Rectal smooth muscle tissue (tissue), 1 donor: ENCODE results near the gene MFNG.

Source experiments
- H3K27ac ChIP-seq: one replicate; pipeline ENCODE4 v1.7.0; 2013; ENCODE audit warnings: low read depth, low read length, inconsistent platforms
- H3K27me3 ChIP-seq: one replicate; pipeline ENCODE4 v1.7.0; 2013; ENCODE audit warnings: low read length; ENCODE audit not compliant: control insufficient read depth, insufficient read depth
- H3K36me3 ChIP-seq: one replicate; pipeline ENCODE4 v1.7.0; 2013; ENCODE audit warnings: low read length; ENCODE audit not compliant: control insufficient read depth, insufficient read depth
- H3K4me1 ChIP-seq: one replicate; pipeline ENCODE4 v1.7.0; 2013; ENCODE audit warnings: low read length; ENCODE audit not compliant: control insufficient read depth, insufficient read depth
- H3K4me3 ChIP-seq: one replicate; pipeline ENCODE4 v1.7.0; 2013; ENCODE audit warnings: low read length
- H3K9ac ChIP-seq: one replicate; pipeline ENCODE4 v1.7.0; 2013; ENCODE audit warnings: low read length

The MFNG gene

DNA sequence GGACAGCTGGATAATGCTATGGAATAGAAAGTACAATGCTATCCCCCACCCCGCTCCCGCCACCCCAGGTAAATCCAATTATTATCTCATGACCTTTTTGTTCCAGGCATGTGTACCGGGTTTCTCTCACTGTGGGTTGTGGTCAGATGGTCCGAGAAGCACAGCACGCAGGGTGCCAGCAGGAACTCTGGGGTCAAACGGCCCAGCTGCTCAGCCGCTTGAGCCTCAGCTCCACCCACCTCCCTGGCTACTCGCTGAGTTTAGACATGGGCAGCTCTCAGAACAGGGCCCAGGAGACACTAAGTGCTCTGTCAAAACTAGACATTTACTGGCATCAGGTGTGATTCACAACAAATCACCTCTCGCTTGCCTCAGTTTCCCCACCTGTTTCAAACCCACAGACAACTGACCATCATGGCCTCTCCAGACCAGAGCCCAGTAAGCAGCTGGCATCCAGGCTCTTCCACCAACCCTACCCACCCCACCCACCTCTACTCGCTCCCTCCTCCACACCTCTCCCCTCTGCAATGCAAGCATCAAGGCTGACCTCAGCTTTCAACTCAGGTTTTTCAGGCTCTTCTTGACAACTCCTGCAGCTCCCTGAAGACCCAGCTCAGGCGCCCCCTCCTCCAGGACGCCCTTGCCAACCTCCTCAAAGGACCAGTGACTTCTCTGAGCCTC lies 13.0 kb upstream of the MFNG start:
- Histone ChIP-seq H3K27ac (no peak overlapping the region), H3K27me3 (peaks cover 3% of the 10 kb centered on the region), H3K4me1 (no peaks in the 10 kb centered on the region), H3K36me3 (peaks cover 7% of the 10 kb centered on the region), H3K4me3 (no peak overlapping the region), H3K9ac (no peak overlapping the region)

DNA sequence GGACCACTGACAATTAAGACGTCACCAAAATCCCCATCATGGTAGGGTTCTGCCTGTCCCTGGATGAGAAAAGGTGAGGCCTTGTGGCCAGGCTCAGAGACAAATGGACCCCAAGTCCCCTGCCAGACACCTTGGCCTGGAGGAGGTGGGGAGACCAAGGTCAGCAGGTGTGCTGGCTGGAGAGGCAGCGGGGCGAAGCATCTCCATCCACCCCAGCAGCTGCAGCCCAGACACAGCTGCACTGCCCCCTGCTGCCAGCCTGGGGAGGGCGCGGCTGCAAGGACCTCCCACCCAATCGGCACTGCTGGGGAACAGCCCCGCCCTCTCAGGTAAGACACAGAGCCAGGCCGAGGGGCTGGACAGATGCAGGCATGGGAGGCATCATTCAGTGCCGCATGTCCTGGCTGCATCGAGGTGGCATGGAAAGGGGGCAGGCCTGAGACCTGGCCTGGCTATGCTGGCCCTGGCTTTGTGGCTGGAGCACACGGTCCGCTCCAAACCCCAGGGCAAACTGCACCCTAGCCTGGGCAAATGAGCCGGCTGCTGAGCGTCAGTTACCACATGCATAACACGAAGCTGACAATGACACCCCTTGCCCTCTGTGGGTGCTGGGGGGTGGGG lies 12.2 kb upstream of the MFNG start:
- peaks cover 7% of the 10 kb centered on the region for H3K36me3 ChIP-seq
- H3K4me1 ChIP-seq = no peaks in the 10 kb centered on the region
- H3K27me3 ChIP-seq = peaks cover 5% of the 10 kb centered on the region

DNA sequence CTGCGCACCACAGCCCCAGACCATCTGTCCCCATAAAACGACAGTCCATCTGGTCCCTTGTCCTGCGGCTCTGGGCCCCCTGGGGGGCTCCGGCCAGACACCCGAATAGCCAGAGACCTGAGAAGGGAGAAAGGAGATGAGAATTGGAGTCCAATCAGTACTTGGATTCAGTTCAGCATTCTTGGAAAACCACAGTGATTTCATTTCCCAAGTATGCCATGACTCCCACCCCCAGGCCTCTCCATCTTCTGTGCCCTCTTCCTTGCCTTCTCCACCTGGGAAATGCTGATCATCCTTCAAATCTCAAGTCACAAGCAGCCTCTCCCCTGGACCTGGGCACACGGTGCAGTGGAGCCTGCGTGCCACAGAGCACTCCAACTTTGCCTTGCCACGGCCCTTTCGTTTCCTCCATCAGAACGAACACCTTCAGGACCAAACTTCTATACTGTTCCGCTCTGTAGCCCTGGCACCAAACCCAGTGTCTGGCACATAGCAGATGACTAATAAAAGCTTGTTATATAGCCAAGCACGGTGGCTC lies 10.9 kb upstream of the MFNG start:
- Histone ChIP-seq H3K36me3 (peaks cover 5% of the 10 kb centered on the region), H3K4me3 (no peak overlapping the region), H3K27me3 (peaks cover 5% of the 10 kb centered on the region), H3K27ac (no peak overlapping the region), H3K9ac (no peak overlapping the region), H3K4me1 (no peaks in the 10 kb centered on the region)

More for the DNA sequence above, 12.2 kb upstream of the MFNG start:
- Histone ChIP-seq H3K27ac (no peak overlapping the region), H3K4me3 (no peak overlapping the region), H3K9ac (no peak overlapping the region)

DNA sequence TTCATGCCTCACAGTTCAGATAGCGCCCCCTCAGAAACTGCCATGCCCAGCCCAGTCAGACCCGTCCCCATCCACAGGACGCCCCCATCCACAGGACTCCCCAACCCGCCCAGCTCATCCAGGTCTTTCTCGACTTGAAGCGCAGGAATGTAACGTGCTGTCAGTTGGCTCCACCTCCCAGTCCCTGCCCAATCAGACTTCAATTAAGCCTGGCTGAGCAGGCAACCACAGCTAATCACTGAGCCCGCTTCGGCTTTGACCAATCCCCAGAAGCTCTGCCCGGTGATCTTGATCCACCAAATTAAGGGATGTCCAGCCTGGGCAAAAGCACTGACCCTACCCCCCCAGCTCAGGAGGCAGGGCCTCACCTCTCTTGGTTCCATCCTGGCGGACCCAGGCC lies 10.5 kb upstream of the MFNG start:
- H3K27ac ChIP-seq = no peak overlapping the region
- no peak overlapping the region for H3K9ac ChIP-seq
- H3K36me3 ChIP-seq = peaks cover 5% of the 10 kb centered on the region
- peaks cover 5% of the 10 kb centered on the region for H3K27me3 ChIP-seq
- no peak overlapping the region for H3K4me3 ChIP-seq
- no peaks in the 10 kb centered on the region for H3K4me1 ChIP-seq

DNA sequence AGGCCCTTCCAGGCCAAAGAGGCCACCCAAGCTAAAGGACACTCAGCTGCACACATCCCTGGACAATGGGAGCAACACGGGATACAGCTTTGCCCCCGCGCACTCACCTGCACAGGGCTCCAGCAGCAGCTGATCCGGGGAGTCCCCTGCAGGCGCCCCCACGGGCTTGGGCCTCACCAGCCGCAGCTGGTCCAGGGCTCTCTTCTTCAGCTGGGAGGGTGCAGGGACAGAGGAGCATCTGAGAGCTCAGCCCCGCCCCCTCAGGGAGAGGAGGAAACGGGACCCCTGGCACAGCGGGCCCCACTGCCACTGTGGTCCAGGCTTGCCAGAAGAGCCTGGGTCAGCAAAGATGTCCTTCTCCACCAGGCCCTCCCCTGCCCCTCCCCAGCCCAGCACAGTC lies 7.8 kb upstream of the MFNG start:
- H3K4me1 ChIP-seq = no peaks in the 10 kb centered on the region
- H3K27ac ChIP-seq = no peak overlapping the region
- H3K9ac ChIP-seq = no peak overlapping the region
- peaks cover 5% of the 10 kb centered on the region for H3K27me3 ChIP-seq
- H3K36me3 ChIP-seq = peaks cover 5% of the 10 kb centered on the region
- no peak overlapping the region for H3K4me3 ChIP-seq

DNA sequence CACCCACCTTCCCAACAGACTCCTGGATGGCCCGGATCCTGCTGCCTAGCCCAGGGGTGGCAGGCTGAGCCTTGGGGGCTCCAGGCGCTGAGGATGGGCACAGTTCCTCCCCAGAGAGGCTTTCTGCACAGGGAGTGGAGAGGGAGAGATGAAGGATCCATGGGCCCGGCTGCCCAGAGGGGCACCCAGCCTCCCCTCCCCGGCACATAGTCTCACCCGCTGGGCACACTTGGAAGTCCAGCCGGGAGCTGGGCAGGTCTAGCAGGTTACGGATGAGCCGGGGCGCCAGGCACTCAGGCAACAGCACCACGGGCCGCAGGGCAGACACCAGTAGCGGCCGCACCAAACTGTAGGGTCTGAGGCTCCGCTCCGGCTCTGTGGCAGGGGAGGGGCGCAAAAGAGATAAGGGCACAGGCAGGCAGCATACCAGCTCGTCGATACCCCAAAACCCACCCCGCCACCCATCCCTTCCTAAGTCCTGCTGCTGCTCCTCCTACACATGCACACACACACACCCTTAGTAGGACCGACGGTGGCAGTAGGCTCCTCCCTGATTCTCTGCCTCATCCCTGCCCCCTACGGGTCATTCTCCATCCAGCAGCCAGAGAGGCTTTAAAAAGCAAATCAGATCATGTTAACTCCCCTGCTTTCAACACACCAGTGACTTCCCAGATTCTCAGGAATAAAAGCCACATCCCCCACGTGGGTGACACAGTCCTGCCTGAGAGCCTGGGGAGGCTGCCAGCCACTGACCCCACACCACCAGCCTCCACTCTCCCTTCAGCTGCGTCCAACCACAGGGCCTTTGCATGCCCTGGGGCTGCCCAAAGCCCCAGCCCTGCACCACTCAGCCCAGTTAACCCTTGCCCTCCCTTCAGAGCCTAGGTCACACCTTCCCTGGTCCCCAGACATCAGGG lies 6.5 kb upstream of the MFNG start:
- peaks cover 5% of the 10 kb centered on the region for H3K36me3 ChIP-seq
- H3K9ac ChIP-seq = no peak overlapping the region
- H3K4me1 ChIP-seq = no peaks in the 10 kb centered on the region
- H3K27me3 ChIP-seq = peaks cover 5% of the 10 kb centered on the region
- no peak overlapping the region for H3K27ac ChIP-seq
- H3K4me3 ChIP-seq = no peak overlapping the region

DNA sequence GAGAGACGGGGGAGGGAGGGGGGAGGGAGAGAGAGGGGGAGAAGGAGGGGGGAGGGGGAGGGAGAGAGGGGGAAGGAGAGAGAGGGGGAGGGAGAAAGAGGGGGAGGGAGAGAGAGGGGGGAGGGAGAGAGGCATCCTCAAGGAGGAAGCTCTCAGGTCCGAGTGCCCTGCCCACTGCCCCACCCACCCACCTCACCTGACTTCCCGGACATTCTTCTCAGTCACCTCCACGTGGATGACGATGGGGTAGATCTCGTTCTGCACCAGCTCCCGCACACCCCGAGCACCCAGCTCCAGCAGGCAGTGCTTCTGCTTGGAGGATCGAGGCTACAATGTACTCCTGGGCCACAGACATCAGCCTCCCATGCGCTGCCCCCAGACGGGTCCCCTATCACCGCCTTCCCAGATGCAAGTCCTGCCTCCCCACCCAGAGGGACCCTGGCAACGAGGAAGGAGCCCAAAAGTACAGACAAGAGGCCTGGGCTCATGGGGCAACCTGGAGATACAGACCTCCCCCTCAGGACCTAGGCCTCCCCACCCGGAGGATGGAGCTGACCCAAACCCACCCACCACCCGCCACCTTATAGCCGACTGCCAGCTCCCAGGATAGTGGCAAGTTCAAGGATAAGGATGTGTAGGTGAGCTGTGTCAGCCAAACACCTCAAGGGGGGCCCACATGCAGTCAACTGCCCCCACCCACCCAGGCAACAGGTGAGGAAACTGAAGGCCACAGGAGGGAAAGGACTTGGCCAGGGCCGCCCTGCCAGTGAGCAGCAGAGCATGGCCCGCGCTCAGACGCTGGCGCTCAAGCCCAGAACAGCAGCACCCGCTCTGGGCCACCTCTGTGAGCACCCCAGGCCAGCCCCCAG lies 5.6 kb upstream of the MFNG start:
- H3K27me3 ChIP-seq = peaks cover 3% of the 10 kb centered on the region
- peaks cover 5% of the 10 kb centered on the region for H3K36me3 ChIP-seq

DNA sequence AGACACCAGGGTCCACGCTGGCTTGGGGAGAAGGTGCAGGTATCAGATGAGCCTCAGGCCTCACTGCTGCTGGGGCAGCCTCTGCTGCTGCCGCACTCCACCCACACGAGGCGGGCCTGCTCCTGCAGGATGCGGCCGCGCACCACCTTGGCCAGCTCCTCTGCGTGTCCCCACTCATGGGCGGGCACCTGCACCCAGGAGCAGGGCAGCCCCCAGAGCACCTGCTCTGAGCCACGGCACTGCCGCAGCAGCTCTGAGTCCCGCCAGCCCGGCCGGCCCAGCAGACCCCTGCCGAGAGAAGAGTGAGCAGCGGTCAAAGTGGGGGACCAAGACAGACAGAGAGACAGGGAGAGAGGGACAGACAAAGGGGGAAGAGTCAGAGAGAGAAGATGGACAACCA lies 4.9 kb upstream of the MFNG start:
- Histone ChIP-seq H3K4me1 (no peaks in the 10 kb centered on the region), H3K27ac (no peak overlapping the region), H3K36me3 (peaks cover 1% of the 10 kb centered on the region), H3K4me3 (no peak overlapping the region), H3K9ac (no peak overlapping the region), H3K27me3 (peaks cover 2% of the 10 kb centered on the region)

More for the DNA sequence above, 5.6 kb upstream of the MFNG start:
- Histone ChIP-seq H3K27ac (no peak overlapping the region), H3K4me1 (no peaks in the 10 kb centered on the region), H3K9ac (no peak overlapping the region), H3K4me3 (no peak overlapping the region)

DNA sequence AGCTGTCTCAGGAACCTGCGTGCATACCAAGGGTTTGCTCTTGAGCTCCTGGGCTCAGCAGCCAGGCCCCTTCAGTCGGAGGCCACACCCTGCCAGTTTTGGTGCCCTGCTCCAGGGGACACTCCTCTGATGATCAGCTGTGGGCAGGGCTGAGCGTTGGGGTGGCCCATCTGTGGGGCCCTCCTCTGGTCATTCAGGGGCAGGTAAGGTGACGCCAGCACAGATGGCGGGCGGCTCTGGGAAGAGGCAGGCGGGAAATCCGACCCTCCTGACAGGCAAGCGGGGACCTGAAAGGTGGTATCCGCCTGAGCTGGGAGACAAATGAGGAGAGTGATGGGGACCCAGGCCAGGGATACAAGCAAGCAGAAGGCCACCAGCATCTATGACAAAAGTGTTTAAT lies 3.8 kb upstream of the MFNG start:
- H3K4me3 ChIP-seq = no peak overlapping the region
- H3K27me3 ChIP-seq = peaks cover 2% of the 10 kb centered on the region
- no peaks in the 10 kb centered on the region for H3K4me1 ChIP-seq
- H3K36me3 ChIP-seq = no peaks in the 10 kb centered on the region
- no peak overlapping the region for H3K27ac ChIP-seq
- no peak overlapping the region for H3K9ac ChIP-seq

DNA sequence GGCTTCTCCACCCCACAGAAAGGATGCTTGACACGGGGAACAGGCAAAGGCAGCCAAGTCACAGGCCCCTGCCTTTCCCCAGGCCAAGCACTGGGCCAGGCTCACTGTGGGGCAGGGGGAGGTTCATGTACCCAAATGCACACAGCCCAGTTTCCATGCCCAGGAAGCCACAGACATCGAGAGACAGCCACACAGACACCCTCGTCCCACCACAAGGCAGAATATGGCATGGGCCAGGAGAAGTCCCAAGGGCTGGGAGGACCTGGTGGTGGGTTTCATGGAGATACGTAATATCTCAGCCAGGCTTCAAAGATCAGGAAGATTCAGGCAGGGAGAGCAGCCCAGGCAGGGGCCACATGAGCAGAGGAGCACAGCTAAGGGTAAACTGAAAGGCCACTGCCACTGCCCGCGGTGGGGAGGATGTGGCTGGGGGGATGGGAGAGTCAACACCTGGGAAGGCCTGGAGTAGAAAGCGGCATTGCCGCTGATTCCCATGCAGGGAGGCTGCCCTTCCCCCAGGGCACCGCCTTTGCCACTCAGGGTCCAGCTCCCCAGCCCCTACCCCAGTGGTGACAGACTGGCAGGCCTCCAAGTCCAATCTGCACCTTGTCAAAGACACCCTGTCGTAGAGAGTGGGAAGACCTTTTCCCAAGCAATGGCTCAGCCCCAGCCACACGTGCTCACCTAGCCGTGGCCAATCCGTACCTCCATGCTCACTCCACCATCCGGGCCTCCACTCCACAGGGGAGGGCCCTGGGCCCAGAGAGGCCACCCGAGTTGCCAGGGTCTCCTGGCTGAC lies 2.4 kb upstream of the MFNG start:
- no peaks in the 10 kb centered on the region for H3K36me3 ChIP-seq
- H3K4me3 ChIP-seq = no peak overlapping the region
- no peaks in the 10 kb centered on the region for H3K4me1 ChIP-seq
- no peak overlapping the region for H3K9ac ChIP-seq
- no peaks in the 10 kb centered on the region for H3K27me3 ChIP-seq
- H3K27ac ChIP-seq = no peak overlapping the region

DNA sequence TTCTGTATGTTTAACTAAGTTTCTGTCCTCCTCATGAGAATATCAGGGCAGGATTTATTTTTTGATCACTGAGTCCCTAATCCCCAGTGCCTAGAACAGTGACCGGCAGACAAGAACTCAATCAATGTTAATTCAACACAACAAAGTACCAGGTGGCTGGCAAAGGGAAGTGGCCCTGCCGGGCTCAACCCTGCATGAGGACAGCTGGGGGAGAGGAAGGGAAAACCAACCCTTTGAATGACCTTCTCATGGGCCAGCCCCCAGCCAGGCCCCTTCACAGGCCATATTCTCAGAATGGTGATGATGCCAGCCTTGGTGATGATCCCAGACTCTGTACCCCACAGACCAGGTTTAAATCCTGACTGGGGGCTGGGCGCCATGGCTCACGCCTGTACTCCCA lies 1.4 kb upstream of the MFNG start:
- no peak overlapping the region for H3K4me3 ChIP-seq
- H3K27ac ChIP-seq = no peak overlapping the region
- no peaks in the 10 kb centered on the region for H3K27me3 ChIP-seq
- no peaks in the 10 kb centered on the region for H3K4me1 ChIP-seq
- no peak overlapping the region for H3K9ac ChIP-seq
- H3K36me3 ChIP-seq = no peaks in the 10 kb centered on the region
